ENCODE data around the gene MAPT.

DNA sequence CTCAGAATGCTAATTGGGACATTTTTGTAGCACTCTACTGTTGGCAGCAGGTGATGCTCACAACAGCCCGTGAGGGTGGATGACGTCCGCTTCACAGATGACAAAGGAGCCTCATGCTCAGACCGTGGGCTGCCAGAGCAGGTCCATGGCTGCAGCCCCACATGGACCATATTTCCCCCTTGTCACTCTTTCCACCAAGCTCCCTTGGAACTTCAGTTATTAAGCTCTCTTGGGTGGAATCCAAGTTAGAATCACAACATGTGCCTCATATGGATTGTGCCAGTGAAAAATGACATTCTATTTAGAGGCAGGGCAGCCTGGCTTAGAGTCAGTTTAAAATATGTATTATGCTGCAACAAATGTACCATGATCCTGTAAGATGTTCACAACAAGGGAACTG, 71.5 kb downstream of the MAPT start:
- TF ChIP-seq POLR2A (IDR thresholded peaks at IDR 0.05) (no peak), CTCF (IDR thresholded peaks at IDR 0.05) (no peak)

Data from prostate gland (tissue), 2 donors.